Epithelial cell of esophagus (primary cell): ENCODE data around the gene ZNF462.

Experiments used
- DNase-seq: peaks from one replicate; pipeline ENCODE4 v3.0.0; 2010; ENCODE audit warnings: low read depth
- H3K4me3 ChIP-seq: 2 replicates; pipeline ENCODE4 v1.5.1; 2011; ENCODE audit warnings: mild to moderate bottlenecking, low read length, control low read depth
- TF ChIP-seq, protein P1 (sequence below): IDR thresholded peaks from 2 replicates; pipeline ENCODE4 v1.5.1; 2011; ENCODE audit warnings: low read depth, mild to moderate bottlenecking, low read length, control low read depth, inconsistent platforms; ENCODE audit not compliant: insufficient read depth; ENCODE audit errors: missing control alignments

Gene ZNF462

DNA sequence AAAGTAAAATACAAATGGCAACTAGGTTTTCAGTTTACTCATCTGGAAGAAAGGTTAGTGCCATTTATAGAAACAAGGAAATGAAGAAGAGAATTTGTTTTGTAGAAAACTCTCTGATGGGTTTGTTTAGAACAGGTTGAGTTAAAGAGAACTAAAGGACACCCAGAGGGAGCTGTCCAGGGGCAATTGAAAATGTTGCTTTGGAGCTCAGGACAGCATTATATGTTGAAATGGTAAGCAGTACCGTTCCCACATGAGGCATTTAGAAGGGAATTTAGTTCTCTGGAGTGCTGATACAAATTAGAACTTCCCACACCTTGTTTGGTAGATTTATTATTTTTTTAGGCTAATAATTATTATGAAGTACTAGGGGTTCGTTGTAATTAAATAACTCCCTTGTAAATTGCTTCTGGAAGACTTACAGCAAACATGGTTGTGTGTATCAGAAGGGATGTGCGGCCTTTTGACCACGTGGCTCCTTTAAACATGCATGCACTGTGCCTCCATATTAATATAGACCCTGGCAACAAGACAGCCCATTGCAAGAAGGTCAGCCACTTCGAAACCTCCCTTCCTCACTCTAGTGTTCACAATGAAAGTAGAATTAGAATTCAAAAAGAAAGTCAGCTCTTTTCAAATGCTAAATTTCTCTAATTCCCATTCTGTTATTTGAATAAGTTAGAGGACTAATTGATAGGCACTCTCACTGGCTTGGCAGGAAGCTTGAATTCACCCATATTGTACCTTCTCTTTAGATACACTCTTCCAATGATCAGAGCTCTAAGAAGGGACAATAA lies 71.7 kb downstream of the ZNF462 start:
- TF ChIP-seq, protein P1, sequence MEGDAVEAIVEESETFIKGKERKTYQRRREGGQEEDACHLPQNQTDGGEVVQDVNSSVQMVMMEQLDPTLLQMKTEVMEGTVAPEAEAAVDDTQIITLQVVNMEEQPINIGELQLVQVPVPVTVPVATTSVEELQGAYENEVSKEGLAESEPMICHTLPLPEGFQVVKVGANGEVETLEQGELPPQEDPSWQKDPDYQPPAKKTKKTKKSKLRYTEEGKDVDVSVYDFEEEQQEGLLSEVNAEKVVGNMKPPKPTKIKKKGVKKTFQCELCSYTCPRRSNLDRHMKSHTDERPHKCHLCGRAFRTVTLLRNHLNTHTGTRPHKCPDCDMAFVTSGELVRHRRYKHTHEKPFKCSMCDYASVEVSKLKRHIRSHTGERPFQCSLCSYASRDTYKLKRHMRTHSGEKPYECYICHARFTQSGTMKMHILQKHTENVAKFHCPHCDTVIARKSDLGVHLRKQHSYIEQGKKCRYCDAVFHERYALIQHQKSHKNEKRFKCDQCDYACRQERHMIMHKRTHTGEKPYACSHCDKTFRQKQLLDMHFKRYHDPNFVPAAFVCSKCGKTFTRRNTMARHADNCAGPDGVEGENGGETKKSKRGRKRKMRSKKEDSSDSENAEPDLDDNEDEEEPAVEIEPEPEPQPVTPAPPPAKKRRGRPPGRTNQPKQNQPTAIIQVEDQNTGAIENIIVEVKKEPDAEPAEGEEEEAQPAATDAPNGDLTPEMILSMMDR: no peak
- DNase-seq: no peak
- no peak overlapping the region for H3K4me3 ChIP-seq

DNA sequence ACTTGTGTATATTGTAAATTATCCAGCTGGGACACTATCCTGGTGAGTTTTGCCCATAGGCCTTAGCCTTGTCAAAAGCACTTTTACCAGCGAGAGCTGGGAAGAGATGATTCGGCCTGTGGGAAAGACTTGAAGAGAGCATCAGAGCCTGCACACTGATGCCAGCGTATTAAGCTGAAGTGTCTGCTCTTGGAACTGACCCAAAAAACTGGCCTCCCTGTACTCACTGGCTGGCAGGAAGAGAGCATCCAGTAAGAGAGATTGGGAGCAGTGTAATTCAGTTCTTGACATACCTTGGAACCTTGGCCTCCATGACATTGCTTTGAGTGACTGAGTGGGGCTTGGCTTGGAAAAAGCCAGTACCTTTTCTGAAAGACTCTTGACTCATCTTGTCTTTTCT lies 73.7 kb downstream of the ZNF462 start:
- DNase-seq: no peak
- H3K4me3 ChIP-seq: no peak overlapping the region
- TF ChIP-seq, protein P1: no peak

DNA sequence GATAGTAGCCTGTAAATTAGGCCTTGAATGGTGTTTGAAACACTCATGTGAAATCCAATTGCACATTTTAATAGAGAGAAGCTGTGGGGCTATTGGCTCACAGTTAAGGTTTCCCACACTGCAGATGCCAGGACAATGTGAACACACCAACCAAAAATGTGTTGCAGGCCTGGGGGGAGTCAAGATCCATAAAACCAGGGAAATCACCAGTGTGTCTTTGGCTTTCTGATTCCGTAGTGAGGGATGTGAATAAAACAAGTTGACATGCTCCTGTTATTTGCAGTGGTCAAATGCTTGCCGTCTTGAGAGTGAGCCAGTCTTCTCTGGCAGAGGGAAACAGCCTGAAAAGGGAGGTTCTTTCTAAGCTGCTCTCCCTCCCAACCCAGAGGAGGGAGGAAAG lies 79.0 kb downstream of the ZNF462 start:
- TF ChIP-seq, protein P1: no peak
- no peak for DNase-seq
- H3K4me3 ChIP-seq: no peak overlapping the region

DNA sequence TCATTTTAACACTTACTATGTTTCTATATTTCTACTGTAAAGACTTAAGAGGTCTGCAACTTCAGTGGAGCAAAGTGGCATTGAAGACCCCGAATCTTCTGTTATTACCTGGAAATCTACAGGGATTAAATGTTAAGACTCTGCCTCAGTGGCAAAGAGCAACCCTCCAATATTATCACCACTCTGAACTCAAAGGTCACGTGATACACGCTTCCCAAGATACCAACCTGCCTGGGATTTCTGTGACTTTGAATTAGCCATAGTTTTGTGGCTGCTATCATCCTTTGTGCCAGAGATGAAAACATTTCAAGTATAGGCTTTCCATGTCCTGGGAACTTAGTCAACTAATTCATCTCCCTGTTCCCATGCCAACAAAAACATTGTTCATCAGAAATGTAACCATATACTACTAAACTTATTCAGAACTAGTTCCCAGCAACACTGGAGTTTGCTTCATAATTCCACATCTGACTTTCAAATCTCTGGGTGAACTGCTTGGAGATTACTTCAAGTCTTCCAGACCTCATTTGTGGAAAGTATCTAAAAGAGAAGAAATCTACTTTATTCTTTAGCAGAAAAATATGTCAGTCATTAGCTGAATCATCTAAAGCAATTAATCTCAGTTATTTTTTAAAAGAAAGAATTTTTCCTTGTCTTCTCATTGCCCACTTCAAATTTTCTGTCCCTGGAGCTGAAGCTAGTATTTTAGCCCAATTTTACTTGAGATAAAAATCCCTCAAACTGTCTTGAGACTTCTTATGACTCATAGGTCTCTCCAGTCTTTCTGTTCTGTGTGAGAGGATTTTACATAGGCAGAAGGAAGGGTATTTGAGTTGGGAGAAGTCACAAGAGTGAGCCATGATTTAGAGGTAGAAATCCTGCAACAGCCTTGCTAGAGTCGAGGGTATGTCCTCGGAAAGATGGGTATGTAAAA lies 83.0 kb downstream of the ZNF462 start:
- TF ChIP-seq, protein P1: no peak
- H3K4me3 ChIP-seq: no peak overlapping the region
- peak; percentile 52 for DNase-seq

DNA sequence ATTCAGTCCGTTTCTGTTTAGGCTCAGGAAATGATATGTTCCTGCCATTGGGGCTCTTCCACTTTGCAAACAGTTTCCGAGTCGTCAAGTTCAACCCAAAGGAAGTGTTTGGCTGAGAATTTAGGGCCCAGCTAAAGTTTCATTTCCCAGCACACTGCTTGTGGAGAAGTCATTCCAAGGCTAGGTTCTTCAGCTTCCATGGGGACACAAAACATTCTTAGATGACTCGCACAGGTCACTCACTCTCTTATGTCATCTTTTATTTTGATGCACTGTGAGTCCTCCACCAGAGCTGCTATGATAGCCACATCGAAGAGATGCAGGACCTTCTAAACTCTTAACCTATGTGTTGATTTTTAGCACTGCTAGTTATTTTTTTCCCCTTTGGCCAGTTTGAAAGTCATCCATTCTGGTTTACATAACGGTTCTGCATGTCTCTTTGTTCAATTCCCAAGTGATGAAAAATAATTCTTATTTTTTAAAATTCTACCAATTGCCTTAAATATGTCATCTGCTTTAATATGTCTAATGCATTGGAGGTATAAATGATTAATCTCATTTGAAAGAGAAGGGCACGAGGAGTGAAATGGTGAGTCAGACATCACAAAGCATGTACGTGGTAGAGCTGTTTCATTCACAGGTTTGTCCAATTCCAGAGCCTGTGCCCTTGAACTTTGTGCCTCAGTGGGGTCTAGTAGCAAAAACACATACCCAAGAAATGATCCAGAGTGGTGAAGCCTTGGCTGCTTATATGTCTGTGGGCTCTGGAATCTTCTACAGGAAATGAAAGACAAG lies 84.3 kb downstream of the ZNF462 start:
- no peak for DNase-seq
- no peak overlapping the region for H3K4me3 ChIP-seq
- TF ChIP-seq, protein P1: no peak

DNA sequence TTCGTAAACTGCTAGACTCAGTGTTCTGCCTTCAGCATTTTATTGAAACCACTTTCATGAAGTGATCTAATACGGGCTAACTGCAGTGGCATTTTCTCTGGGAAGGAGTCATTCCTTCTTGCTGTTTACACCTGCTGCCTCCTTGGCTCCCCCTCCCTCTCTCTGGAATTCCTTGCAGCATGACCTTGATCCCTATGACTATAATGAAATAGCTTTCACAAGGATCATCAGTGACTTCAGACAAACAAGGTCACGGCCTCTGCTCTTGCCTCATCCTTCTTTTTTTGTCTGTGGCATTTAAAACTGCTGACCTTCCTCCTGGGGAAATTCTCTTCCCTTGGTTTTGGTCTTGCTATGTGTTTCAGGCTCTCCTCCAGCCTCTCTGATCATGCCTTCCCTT lies 90.2 kb downstream of the ZNF462 start:
- DNase-seq: peak; percentile 31

More for the DNA sequence above, 90.2 kb downstream of the ZNF462 start:
- TF ChIP-seq, protein P1: no peak
- no peak overlapping the region for H3K4me3 ChIP-seq
